ENCODE data around the gene MFSD6.
"Not testable (repeated sequence)": the region's sequence is repeated elsewhere in the genome, so short reads cannot be mapped to it uniquely, and the experiment has no call there.

MFSD6 gene

GRCh38 chr2:190407662-190408537 is at the start of gene MFSD6:
Gene MFSD6 (plus strand): TSS chr2:190408355. CDS start chr2:190436030, 27,675 bp downstream.
- no peak within 1 kb of the TSS for H3K27ac ChIP-seq (ENCODE audit: low read length)
- peak within 1 kb of the TSS; percentile 79 for H3K4me3 ChIP-seq (ENCODE audit: low read length)
- H3K9me3 ChIP-seq (ENCODE audit: control insufficient read depth, low read depth, low read length) = no peaks in the 10 kb centered on the region
- H3K9ac ChIP-seq (ENCODE audit: low read length) = peak within 1 kb of the TSS; percentile 37
- H3K27me3 ChIP-seq (ENCODE audit: control insufficient read depth, insufficient read depth, low read length) = peaks cover 38% of the 10 kb centered on the region
- peaks cover 10% of the 10 kb centered on the region for H3K4me1 ChIP-seq (ENCODE audit: control insufficient read depth, low read depth, low read length)
- H3K36me3 ChIP-seq (ENCODE audit: control insufficient read depth, low read depth, low read length) = no peaks in the 10 kb centered on the region

DNA sequence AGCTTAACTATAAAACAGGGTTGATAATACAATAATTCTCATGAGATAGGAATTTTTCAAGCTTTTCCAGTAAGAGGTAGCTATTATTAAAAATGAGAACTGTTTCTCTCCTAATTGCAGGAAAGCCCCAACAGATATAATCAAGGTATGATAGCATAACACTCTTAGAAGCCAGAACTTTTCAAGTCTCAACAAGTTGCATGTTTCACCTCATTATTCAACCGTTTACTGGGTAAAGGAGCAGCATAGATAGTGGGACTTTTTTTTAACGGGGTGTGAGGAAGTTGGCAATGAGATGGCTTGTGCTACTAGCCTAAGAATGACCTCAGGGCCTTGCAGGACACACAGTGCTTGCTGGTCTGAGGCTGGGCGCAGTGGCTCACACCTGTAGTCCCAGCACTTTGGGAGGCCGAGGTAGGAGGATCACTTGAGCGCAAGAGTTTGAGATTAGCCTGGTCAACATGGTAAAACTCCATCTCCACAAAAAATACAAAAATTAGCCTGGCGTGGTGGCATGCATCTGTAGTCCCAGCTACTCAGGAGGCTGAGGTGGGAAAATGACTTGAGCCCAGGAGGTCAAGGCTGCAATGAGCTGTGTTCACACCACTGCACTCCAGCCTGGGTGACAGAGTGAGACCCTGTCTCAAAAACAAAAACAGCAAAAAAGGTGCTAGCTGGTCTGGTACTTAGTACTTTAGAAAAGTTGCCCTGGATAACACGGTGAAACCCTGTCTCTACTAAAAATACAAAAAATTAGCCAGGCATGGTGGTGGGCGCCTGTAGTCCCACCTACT is 49.3 kb upstream of the MFSD6 start:
- H3K27ac ChIP-seq (ENCODE audit: low read length); H3K9me3 ChIP-seq (ENCODE audit: control insufficient read depth, low read depth, low read length); H3K9ac ChIP-seq (ENCODE audit: low read length); H3K4me3 ChIP-seq (ENCODE audit: low read length); H3K4me1 ChIP-seq (ENCODE audit: control insufficient read depth, low read depth, low read length); H3K27me3 ChIP-seq (ENCODE audit: control insufficient read depth, insufficient read depth, low read length); H3K36me3 ChIP-seq (ENCODE audit: control insufficient read depth, low read depth, low read length): not testable (repeated sequence)

- Histone ChIP-seq H3K9me3 (ENCODE audit: control insufficient read depth, low read depth, low read length) (no peaks in the 10 kb centered on the region), H3K27me3 (ENCODE audit: control insufficient read depth, insufficient read depth, low read length) (no peaks in the 10 kb centered on the region), H3K27ac (ENCODE audit: low read length) (no peak overlapping the region), H3K36me3 (ENCODE audit: control insufficient read depth, low read depth, low read length) (no peaks in the 10 kb centered on the region), H3K4me3 (ENCODE audit: low read length) (no peak overlapping the region), H3K9ac (ENCODE audit: low read length) (no peak overlapping the region), H3K4me1 (ENCODE audit: control insufficient read depth, low read depth, low read length) (peaks cover 5% of the 10 kb centered on the region)
These were observed 47.6 kb upstream of the MFSD6 start for GRCh38 chr2:190360561-190360960.

- Histone ChIP-seq H3K4me1 (ENCODE audit: control insufficient read depth, low read depth, low read length) (peaks cover 5% of the 10 kb centered on the region), H3K9me3 (ENCODE audit: control insufficient read depth, low read depth, low read length) (no peaks in the 10 kb centered on the region), H3K36me3 (ENCODE audit: control insufficient read depth, low read depth, low read length) (no peaks in the 10 kb centered on the region), H3K27me3 (ENCODE audit: control insufficient read depth, insufficient read depth, low read length) (no peaks in the 10 kb centered on the region), H3K4me3 (ENCODE audit: low read length) (no peak overlapping the region), H3K9ac (ENCODE audit: low read length) (no peak overlapping the region), H3K27ac (ENCODE audit: low read length) (no peak overlapping the region)
These were observed 47.2 kb upstream of the MFSD6 start for GRCh38 chr2:190360965-190361364.

GRCh38 chr2:190361572-190361971 is 46.6 kb upstream of the MFSD6 start:
- no peaks in the 10 kb centered on the region for H3K9me3 ChIP-seq (ENCODE audit: control insufficient read depth, low read depth, low read length)
- no peaks in the 10 kb centered on the region for H3K36me3 ChIP-seq (ENCODE audit: control insufficient read depth, low read depth, low read length)
- no peak overlapping the region for H3K4me3 ChIP-seq (ENCODE audit: low read length)

DNA sequence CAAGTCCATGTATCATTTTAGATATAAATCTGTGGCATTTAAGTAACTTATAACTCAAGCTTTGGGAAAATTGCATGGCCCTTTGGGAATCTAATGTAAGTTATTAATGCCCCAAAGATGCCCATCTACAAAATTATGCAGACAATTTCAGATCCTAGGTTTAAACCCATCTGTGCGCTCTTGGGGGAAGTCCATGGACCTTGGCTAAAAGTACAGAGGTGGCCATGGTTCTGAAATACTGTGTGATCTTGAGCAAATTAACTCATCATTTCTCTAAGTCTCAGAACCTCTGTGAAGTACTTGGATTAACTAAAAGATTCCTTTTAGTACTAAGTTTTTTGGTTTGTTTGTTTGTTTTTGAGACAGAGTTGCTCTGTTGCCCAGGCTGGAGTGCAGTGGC is 45.3 kb upstream of the MFSD6 start:
- no peak overlapping the region for H3K27ac ChIP-seq (ENCODE audit: low read length)
- H3K27me3 ChIP-seq (ENCODE audit: control insufficient read depth, insufficient read depth, low read length) = no peaks in the 10 kb centered on the region
- no peak overlapping the region for H3K4me3 ChIP-seq (ENCODE audit: low read length)
- no peaks in the 10 kb centered on the region for H3K9me3 ChIP-seq (ENCODE audit: control insufficient read depth, low read depth, low read length)
- no peaks in the 10 kb centered on the region for H3K36me3 ChIP-seq (ENCODE audit: control insufficient read depth, low read depth, low read length)
- H3K4me1 ChIP-seq (ENCODE audit: control insufficient read depth, low read depth, low read length) = peaks cover 5% of the 10 kb centered on the region
- no peak overlapping the region for H3K9ac ChIP-seq (ENCODE audit: low read length)

More at GRCh38 chr2:190361572-190361971, 46.6 kb upstream of the MFSD6 start:
- H3K4me1 ChIP-seq (ENCODE audit: control insufficient read depth, low read depth, low read length) = peaks cover 5% of the 10 kb centered on the region
- no peak overlapping the region for H3K27ac ChIP-seq (ENCODE audit: low read length)
- H3K9ac ChIP-seq (ENCODE audit: low read length) = no peak overlapping the region
- no peaks in the 10 kb centered on the region for H3K27me3 ChIP-seq (ENCODE audit: control insufficient read depth, insufficient read depth, low read length)

- Histone ChIP-seq H3K4me3 (ENCODE audit: low read length) (no peak overlapping the region), H3K9ac (ENCODE audit: low read length) (no peak overlapping the region), H3K36me3 (ENCODE audit: control insufficient read depth, low read depth, low read length) (no peaks in the 10 kb centered on the region), H3K27ac (ENCODE audit: low read length) (no peak overlapping the region), H3K4me1 (ENCODE audit: control insufficient read depth, low read depth, low read length) (no peaks in the 10 kb centered on the region), H3K9me3 (ENCODE audit: control insufficient read depth, low read depth, low read length) (no peaks in the 10 kb centered on the region), H3K27me3 (ENCODE audit: control insufficient read depth, insufficient read depth, low read length) (no peaks in the 10 kb centered on the region)
These were observed 42.5 kb upstream of the MFSD6 start for GRCh38 chr2:190365499-190366204.

GRCh38 chr2:190366248-190366753 is 41.9 kb upstream of the MFSD6 start:
- H3K4me3 ChIP-seq (ENCODE audit: low read length) = no peak overlapping the region
- no peaks in the 10 kb centered on the region for H3K4me1 ChIP-seq (ENCODE audit: control insufficient read depth, low read depth, low read length)
- H3K36me3 ChIP-seq (ENCODE audit: control insufficient read depth, low read depth, low read length) = no peaks in the 10 kb centered on the region
- H3K27me3 ChIP-seq (ENCODE audit: control insufficient read depth, insufficient read depth, low read length) = no peaks in the 10 kb centered on the region
- no peak overlapping the region for H3K27ac ChIP-seq (ENCODE audit: low read length)
- no peak overlapping the region for H3K9ac ChIP-seq (ENCODE audit: low read length)
- H3K9me3 ChIP-seq (ENCODE audit: control insufficient read depth, low read depth, low read length) = no peaks in the 10 kb centered on the region

DNA sequence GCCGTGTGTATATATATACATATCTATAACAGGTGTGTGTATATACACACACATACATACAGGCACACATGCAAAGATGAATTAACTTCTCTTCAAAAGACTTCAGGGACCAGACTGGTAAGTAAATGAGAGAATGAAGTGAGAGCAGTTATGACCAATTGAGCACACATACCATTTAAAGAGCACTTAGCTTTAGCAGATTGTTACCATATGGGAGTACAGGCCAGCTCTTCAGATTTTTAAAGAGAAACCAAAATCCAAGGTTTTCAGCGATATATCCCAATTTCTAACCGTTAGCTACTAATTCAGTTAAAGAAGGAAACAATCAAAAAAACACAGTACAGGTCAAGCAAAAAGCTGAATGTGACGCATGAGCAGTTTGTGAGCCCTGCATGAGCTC is 41.1 kb upstream of the MFSD6 start:
- no peaks in the 10 kb centered on the region for H3K36me3 ChIP-seq (ENCODE audit: control insufficient read depth, low read depth, low read length)
- no peaks in the 10 kb centered on the region for H3K9me3 ChIP-seq (ENCODE audit: control insufficient read depth, low read depth, low read length)
- H3K4me1 ChIP-seq (ENCODE audit: control insufficient read depth, low read depth, low read length) = no peaks in the 10 kb centered on the region
- no peaks in the 10 kb centered on the region for H3K27me3 ChIP-seq (ENCODE audit: control insufficient read depth, insufficient read depth, low read length)
- no peak overlapping the region for H3K27ac ChIP-seq (ENCODE audit: low read length)
- no peak overlapping the region for H3K9ac ChIP-seq (ENCODE audit: low read length)
- no peak overlapping the region for H3K4me3 ChIP-seq (ENCODE audit: low read length)

GRCh38 chr2:190369635-190370034 is 38.5 kb upstream of the MFSD6 start:
- Histone ChIP-seq H3K4me1 (ENCODE audit: control insufficient read depth, low read depth, low read length) (no peaks in the 10 kb centered on the region), H3K9ac (ENCODE audit: low read length) (no peak overlapping the region), H3K36me3 (ENCODE audit: control insufficient read depth, low read depth, low read length) (no peaks in the 10 kb centered on the region), H3K4me3 (ENCODE audit: low read length) (no peak overlapping the region), H3K9me3 (ENCODE audit: control insufficient read depth, low read depth, low read length) (no peaks in the 10 kb centered on the region), H3K27ac (ENCODE audit: low read length) (no peak overlapping the region), H3K27me3 (ENCODE audit: control insufficient read depth, insufficient read depth, low read length) (no peaks in the 10 kb centered on the region)

DNA sequence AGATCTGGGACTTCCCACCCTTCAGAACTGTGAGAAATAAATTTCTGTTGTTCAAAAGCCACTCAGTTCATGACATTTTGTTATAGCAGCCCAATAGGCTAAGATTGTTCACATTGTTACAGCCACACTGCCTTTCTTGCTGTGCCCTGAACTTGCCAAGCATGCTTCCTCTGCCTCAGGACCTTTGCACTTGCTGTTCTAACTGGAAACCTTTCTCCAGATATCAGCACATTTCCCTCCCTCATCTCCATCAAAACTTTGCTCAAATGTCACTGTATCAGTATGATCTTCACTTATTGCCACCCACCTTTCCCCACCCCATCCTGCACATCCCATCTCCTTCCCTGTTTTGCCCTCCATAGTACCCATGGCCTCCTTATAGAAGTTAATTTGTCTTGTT is 32.1 kb upstream of the MFSD6 start:
- no peak overlapping the region for H3K27ac ChIP-seq (ENCODE audit: low read length)
- no peaks in the 10 kb centered on the region for H3K27me3 ChIP-seq (ENCODE audit: control insufficient read depth, insufficient read depth, low read length)
- no peaks in the 10 kb centered on the region for H3K36me3 ChIP-seq (ENCODE audit: control insufficient read depth, low read depth, low read length)
- H3K9me3 ChIP-seq (ENCODE audit: control insufficient read depth, low read depth, low read length) = no peaks in the 10 kb centered on the region
- H3K4me3 ChIP-seq (ENCODE audit: low read length) = no peak overlapping the region
- H3K9ac ChIP-seq (ENCODE audit: low read length) = no peak overlapping the region
- no peaks in the 10 kb centered on the region for H3K4me1 ChIP-seq (ENCODE audit: control insufficient read depth, low read depth, low read length)

Data from iPS-18a (cell line).